ENCODE results near the gene ADAMTS20.
"Not testable (repeated sequence)": the region's sequence is repeated elsewhere in the genome, so short reads cannot be mapped to it uniquely, and the experiment has no call there.

ADAMTS20 gene

GRCh38 chr12:43551971-43552559 is at the start of gene ADAMTS20:
ADAMTS20 (minus strand) TSS chr12:43552203; CDS start chr12:43551921, 282 bp downstream.
- no peak for DNase-seq (ENCODE audit: low spot score)

DNA sequence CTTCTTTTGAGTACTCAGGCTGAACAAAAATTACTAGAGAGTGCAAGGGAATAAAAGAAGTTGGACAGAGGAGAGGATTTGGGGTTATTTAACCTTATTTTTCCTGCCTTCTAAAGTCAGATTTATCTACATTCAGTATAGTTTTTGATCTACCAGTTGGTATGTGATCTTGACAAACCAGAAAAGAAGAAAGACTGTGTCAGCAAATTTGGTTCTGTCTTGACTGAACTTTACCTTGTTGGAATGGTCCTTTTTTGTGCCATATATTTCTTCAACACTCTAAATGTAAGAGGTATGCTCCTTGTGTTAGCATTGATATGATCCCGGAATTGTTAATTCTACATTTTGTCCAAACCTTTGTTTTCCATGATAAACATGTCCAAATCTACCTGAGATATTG is 47.7 kb upstream of the ADAMTS20 start:
- no peak for DNase-seq (ENCODE audit: low spot score)

DNA sequence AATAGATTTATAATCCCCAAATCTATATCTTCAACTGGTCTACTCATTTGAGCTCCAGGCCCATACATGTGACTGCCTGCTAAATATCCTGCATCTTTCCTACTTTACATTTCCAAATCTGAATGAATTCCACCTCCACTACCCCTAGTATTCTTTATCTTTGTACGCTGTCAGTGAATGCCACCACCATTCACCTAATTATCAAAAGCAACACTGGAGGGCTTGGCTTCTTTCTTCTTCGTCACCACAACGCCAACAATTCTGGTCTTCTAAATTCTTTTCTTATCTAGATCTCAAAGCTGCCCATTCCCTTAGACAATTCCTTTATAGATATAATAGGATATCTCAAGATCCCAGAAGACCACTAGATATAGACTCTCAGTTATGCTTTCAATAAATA is 47.1 kb upstream of the ADAMTS20 start:
- DNase-seq (ENCODE audit: low spot score): no peak

GRCh38 chr12:43590307-43590706 is 38.3 kb upstream of the ADAMTS20 start:
- DNase-seq (ENCODE audit: low spot score): no peak

DNA sequence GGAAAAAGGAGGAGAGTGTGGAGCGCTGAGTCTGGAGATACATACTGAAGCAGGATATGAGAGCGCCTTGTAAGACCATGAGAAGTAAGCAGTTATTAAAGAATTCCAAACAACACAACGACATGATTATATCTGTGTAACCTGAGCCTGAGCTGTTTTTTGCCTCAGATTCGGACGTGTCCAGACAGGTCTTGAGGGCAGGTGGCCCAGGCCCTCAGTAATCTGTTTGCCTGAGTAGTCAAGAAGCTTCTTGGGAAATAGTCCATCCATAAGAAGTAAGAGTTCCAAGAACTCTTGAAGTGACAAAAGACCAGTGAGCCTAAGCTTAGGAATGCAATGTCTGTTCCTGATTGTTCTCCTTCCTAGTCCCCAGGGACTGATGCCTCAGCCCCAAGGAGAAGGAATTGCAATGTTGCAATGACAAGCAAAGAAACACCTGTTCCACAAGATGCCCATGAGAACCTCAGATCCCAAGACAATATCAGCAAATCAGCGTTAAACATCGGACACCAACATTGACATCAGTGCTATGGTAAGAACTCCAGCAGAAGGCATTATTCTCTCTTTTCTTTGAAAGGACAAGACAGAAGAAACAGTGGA is 34.7 kb upstream of the ADAMTS20 start:
- DNase-seq (ENCODE audit: low spot score): no peak

DNA sequence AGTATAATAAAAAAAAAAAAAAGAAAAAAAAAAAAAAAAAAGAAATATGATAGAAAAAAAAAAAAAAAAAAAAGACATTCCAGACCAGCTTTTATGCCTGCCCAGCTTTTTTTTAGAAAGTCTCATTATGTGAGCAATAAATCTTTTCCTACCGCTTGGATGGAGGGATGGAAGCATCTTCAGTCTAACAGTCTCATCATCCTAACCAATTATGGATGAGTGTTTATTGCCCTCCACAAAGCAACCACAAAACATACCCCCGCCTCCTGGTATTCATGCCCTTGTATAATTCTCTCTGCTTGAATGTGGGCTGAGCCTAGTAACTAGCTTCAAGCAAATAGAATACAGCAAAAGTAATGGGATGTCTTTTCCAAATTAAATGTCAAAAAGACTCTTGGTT is 33.7 kb upstream of the ADAMTS20 start:
- DNase-seq (ENCODE audit: low spot score): no peak

DNA sequence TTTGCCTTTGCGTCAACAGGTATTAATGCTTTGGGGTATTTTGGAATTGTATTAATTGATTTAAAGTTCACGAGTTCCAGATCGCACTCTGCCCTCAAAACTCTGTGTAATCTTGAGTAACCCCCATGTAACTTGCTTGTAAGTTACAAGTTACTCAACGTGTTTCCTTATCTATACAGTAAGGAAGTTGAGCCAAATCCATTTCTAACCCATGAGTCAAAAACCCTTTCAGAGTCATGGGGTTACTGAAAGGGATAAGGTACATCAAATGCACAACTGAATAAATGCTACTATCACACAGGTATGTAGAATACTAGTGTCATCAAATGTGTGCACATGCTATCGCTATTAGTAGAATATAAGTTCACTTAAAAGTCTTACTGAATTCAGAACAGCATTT is 28.6 kb upstream of the ADAMTS20 start:
- no peak for DNase-seq (ENCODE audit: low spot score)

DNA sequence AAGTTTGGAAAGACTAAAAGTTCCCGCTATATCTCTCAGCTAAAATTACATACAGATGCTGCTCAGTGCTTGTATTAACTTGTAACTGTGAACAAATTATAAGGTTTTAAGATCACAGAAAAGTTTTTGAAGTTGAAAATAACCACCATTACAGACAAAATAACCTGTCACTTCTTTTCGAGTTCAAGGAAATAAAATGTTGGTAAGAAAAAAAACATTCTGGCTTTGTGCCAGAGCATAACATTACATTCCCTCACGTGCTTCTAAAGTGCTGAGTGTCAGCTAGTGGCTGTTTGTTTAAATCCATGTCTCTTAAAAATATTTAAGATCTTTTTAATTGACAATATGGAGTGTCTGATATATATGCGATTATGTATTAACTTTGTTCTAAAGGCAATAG is 27.2 kb upstream of the ADAMTS20 start:
- no peak for DNase-seq (ENCODE audit: low spot score)

- no peak for DNase-seq (ENCODE audit: low spot score)
Measured at GRCh38 chr12:43578782-43579181, 26.8 kb upstream of the ADAMTS20 start.

DNA sequence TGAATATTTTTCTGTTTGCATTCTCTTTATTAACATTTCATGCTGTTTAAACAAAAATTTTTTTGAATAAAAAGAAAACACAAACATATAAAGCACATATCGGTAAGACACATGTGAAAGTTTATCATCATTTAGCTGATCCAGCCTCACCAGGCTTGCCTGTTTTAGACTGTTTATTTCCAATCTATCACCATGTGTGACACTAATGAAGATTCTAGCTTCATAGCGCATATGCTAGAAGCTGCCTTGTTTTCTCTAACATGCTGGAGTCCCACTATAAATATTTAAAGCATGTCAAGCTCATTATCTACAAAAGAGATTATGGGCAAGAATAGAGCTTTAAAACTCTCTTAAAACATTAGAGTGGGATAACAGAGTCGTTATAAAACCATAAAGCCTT is 25.4 kb upstream of the ADAMTS20 start:
- no peak for DNase-seq (ENCODE audit: low spot score)

GRCh38 chr12:43576162-43576561 is 24.2 kb upstream of the ADAMTS20 start:
- no peak for DNase-seq (ENCODE audit: low spot score)

DNA sequence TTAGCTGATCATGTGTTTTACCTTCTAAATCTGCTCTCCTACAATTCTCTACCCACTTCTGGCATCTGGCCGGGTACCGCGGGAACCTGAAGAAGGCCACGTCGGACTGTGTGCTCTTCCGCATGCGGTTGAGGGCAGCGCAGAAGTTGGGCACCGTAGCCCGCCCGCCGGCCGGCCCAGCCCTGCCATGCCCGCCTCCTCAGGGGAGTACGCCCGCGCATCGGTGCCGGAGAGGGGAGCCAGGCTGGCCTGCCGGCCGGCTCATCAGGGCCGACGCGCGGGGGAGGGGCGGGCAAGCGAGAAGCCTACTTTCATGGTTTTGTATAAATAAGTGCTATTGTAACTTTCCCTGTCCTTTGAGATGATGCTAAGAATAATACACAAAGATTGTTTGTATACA is 19.9 kb upstream of the ADAMTS20 start:
- DNase-seq (ENCODE audit: low spot score): no peak

GRCh38 chr12:43556057-43556456 is 4.1 kb upstream of the ADAMTS20 start:
- no peak for DNase-seq (ENCODE audit: low spot score)

DNA sequence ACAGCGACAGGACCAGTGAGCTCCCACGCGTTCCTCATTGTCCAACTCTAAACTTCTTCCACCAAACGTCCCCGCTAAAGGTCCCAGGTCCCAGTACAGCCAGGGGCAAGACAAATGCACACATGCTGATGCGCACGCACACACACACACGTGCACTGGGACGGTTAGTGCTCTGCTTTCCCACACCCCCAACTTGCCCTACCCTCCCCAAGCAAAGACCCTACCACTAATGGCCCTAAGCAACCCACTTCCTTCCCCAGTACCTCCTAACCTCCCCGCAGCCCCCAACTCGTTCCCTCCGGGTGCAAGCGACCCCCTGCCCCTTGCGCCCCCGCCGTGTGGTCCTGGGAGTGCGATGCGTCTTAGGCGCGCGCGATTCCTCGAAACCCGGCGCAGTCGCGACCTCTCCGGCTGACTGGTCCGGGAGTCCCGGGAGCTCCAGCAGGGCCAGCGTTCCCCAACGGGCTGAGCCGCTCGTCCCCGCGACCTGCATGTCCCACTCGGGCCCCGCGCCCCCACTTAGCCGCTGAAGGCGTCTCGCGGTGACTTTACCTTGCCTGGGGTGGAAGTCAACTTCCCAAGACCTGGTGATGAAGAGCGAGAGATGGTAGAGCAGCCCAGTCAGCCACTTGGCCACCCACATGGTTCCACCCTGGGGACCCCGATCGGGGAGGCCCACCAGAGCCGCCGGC is 578 bp downstream of the ADAMTS20 start:
- DNase-seq (ENCODE audit: low spot score): no peak

- DNase-seq (ENCODE audit: low spot score): no peak
Measured at GRCh38 chr12:43550831-43551271, 1.2 kb downstream of the ADAMTS20 start.

DNA sequence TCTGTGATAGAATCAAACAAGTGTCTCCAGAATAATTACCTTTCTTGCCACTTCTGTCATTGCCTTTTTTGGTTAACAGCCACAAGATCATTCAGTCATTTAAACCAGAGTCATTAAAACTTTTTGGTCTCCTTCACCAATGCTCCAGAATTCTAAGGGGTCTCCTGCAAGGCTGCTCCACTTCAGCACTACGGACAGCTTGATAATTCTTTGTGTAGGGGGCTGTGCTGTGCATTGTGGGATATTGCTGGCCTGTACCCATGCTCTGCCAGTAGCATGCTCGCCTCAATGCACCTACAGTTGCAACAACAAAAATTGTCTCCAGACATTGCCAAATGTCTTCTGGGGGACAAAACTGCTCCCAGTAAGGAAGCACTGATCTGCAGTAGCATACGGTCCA is 7.3 kb downstream of the ADAMTS20 start:
- DNase-seq (ENCODE audit: low spot score): no peak

DNA sequence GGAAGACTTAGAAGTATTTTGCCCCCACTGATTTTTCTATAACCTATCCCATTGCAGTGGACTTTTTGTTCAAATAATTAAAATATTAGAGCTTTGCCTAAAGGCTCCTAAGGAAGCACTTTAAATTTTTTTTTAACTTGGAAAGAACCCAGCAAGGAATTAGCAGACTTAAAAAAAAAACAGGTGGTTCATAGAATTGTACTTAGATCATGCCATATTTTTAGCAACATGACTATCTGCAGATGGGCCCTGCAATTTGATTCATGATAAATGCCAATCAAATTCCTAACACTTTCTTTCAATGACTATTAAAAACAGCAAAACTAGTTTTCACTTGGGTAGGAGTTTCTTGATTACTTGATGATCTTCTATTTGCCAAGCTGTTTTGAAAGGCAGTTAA is 11.5 kb downstream of the ADAMTS20 start:
- no peak for DNase-seq (ENCODE audit: low spot score)

DNA sequence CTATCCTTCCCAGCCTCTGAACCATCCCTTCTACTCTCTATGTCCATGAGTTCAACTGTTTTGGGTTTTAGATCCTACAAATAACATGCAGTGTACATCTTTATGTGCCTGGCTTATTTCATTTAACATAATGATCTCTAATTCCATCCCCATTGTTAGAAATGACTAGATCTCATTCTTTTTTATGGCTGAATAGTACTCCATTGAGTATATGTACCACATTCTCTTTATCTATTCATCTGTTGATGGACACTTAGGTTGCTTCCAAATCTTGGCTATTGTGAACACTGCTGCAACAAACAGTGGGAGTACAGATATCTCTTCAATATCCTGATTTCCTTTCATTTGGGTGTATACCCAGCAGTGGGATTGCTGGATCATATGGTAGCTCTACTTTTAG is 14.3 kb downstream of the ADAMTS20 start:
- DNase-seq (ENCODE audit: low spot score): not testable (repeated sequence)

DNA sequence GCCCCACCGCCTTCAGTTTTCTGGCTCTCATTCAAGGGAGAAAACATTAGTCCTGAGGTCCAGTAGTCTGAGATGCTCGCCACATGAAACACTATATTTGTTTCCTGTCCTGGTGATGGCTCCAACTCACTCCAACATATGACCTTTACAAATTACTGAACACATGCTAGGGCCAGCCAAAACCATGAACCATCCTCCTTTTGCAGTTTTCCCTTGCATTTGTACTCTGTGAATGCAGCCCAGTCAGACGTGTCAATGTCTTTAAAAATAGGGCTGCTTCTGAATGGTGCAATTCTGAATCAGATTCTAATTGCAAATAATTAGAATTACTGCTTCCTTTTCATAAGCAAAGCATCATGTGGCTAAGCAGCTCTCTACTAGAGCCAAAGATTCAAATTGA is 36.0 kb downstream of the ADAMTS20 start:
- DNase-seq (ENCODE audit: low spot score): no peak

DNA sequence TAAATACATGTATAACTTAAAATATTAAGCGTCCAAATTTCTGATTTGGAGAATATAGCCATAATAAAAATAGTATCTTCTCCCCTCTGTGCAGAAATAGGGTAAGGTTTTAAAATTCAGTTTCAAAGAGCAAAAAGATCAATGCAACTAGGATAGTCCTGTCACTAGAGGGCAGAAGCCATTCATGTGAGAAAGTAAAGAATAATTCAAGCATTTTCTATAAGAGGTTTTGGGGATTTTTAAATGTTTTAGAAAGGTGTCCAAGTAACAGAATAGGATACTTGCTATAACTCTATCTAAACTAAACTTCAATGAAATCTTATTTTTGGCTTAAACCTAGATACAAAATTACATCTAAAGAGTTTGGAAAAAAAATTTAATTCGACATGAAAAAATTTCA is 50.3 kb downstream of the ADAMTS20 start:
- DNase-seq (ENCODE audit: low spot score): no peak

DNA sequence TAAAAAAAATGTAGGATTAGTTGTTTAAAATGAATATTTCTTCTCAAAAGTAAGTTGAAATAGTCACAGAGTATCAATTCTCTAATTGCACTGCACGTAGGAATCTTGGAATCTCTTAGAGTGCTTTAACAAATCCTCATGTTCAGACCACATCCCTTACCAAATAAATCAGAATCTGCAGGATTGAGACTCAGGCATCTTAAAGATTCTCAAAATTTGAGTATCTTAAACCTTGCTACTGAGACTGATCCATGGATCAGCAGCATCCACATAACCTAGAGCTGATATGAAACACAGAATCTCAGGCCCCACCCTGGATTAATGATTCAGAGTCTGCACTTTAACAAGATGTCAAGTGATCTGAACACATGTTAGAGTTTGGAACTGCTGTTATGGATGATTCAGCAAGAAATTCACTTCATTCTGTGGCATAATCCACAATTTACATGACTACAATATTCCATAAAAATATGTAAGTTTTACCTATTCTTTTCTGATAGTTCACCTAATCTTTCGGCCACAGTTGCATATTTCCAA is 58.7 kb downstream of the ADAMTS20 start:
- no peak for DNase-seq (ENCODE audit: low spot score)

DNA sequence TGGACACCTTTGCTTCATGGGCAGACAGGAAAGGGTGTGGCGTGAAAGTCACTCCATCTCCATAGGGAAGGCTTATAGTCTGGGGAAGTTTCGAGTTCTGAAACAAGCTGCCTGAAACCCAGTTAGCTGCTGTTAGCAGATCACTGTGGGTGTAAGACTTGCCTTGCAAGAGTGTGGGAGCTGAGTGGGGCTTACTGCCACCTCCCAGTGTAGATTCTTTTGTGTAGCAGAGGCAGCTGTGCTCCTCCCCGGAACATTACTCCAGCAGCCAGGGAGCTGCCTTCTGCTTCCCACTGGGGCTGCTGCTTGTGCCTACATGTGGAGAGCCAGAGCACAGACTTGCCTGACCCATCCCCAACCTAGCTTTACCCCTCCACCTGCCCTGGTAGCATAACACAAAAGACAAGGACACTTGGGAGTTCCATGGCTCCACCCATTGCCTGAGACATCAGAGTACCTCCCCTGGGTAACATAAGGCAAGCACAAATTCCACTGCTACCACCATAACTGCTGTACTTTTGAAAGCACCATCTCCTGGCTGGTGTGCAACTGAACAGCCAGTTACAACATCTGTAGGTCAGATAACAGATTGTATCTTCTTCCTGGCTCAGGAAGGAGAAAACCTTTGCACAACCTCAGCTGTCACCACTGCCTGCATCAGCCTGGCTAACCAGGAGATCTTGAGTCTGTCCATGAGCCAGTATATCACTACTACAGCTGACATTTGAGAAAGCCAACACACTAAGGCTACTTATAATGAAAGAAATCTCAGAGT is 69.5 kb downstream of the ADAMTS20 start:
- DNase-seq (ENCODE audit: low spot score): no peak

GRCh38 chr12:43480591-43480990 is 71.4 kb downstream of the ADAMTS20 start:
- DNase-seq (ENCODE audit: low spot score): no peak
